ENCODE results near the gene EFEMP1. TPM values are rescaled to one million over a fixed set of nuclear protein-coding genes. Genes with fewer than 3 reads are reported as not detected.

Gene EFEMP1
- total RNA-seq, 1 experiment from 2014 or later = not detected

DNA sequence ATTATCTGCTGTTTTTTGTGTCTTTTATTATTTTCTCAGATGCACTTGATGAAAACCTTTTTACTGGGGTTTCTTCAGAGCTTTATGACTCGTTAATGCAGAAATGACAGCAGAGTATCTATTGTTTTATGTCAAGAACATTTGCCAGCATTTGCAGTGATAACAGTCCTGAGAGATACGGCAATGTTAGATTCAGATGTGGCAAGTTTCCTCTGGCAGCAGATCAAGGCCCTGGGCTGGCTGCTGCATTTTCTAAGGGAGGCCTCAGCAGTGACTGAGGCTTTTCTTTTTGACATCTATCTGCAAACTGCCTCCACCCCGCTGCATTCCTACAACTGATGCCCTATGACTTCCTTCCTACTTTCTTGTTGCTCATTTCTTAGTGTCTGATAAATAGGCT lies 40.2 kb downstream of the EFEMP1 start:
- no TSS peak for BruUV-seq (replicated peaks)
- Histone ChIP-seq H3K9me3 (no peaks in the 10 kb centered on the region), H3K27me3 (replicated peaks; ENCODE audit: control insufficient read depth, insufficient read depth, low read length) (no peaks in the 10 kb centered on the region), H3K36me3 (ENCODE audit: control insufficient read depth, insufficient read depth, low read length) (no peaks in the 10 kb centered on the region), H3K4me1 (no peaks in the 10 kb centered on the region), H3K4me3 (ENCODE audit: low read depth, low read length) (no peak overlapping the region)
- Mint-ChIP-seq H3K27me3 (ENCODE audit: insufficient read depth, unreplicated experiment) (no peaks in the 10 kb centered on the region), H3K4me3 (ENCODE audit: unreplicated experiment) (no peak overlapping the region), H3K4me1 (ENCODE audit: low read depth, unreplicated experiment) (peaks cover 28% of the 10 kb centered on the region), H3K36me3 (ENCODE audit: insufficient read depth, unreplicated experiment) (no peaks in the 10 kb centered on the region), H3K9me3 (ENCODE audit: unreplicated experiment) (no peaks in the 10 kb centered on the region), H3K27ac (ENCODE audit: unreplicated experiment) (no peak overlapping the region)
- DNase-seq = no peak
- TF ChIP-seq, protein P1, sequence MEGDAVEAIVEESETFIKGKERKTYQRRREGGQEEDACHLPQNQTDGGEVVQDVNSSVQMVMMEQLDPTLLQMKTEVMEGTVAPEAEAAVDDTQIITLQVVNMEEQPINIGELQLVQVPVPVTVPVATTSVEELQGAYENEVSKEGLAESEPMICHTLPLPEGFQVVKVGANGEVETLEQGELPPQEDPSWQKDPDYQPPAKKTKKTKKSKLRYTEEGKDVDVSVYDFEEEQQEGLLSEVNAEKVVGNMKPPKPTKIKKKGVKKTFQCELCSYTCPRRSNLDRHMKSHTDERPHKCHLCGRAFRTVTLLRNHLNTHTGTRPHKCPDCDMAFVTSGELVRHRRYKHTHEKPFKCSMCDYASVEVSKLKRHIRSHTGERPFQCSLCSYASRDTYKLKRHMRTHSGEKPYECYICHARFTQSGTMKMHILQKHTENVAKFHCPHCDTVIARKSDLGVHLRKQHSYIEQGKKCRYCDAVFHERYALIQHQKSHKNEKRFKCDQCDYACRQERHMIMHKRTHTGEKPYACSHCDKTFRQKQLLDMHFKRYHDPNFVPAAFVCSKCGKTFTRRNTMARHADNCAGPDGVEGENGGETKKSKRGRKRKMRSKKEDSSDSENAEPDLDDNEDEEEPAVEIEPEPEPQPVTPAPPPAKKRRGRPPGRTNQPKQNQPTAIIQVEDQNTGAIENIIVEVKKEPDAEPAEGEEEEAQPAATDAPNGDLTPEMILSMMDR (IDR thresholded peaks at IDR 0.05; ENCODE audit: insufficient read depth in 1 of 2, low read depth in 1 of 2, low read length in 1 of 2, severe bottlenecking in 1 of 2, unreplicated experiment in 1 of 2) = no peak
- POLR2A ChIA-PET = no interaction called here
- intact Hi-C loops (cut with micrococcal nuclease; ENCODE audit: unreplicated experiment) = no loop called here
- CTCF ChIA-PET = no interaction called here

GRCh38 chr2:55882954-55883353 lies 40.6 kb downstream of the EFEMP1 start:
- TF ChIP-seq, protein P1 (IDR thresholded peaks at IDR 0.05; ENCODE audit: insufficient read depth in 1 of 2, low read depth in 1 of 2, low read length in 1 of 2, severe bottlenecking in 1 of 2, unreplicated experiment in 1 of 2) = no peak
- Mint-ChIP-seq H3K27ac (ENCODE audit: unreplicated experiment) (no peak overlapping the region), H3K9me3 (ENCODE audit: unreplicated experiment) (no peaks in the 10 kb centered on the region), H3K27me3 (ENCODE audit: insufficient read depth, unreplicated experiment) (no peaks in the 10 kb centered on the region), H3K36me3 (ENCODE audit: insufficient read depth, unreplicated experiment) (no peaks in the 10 kb centered on the region), H3K4me1 (ENCODE audit: low read depth, unreplicated experiment) (peaks cover 28% of the 10 kb centered on the region), H3K4me3 (ENCODE audit: unreplicated experiment) (no peak overlapping the region)
- ChIA-PET POLR2A (no interaction called here), CTCF (no interaction called here)
- Histone ChIP-seq H3K4me1 (no peaks in the 10 kb centered on the region), H3K27me3 (replicated peaks; ENCODE audit: control insufficient read depth, insufficient read depth, low read length) (no peaks in the 10 kb centered on the region), H3K4me3 (ENCODE audit: low read depth, low read length) (no peak overlapping the region), H3K36me3 (ENCODE audit: control insufficient read depth, insufficient read depth, low read length) (no peaks in the 10 kb centered on the region), H3K9me3 (no peaks in the 10 kb centered on the region)
- intact Hi-C loops (cut with micrococcal nuclease; ENCODE audit: unreplicated experiment) = no loop called here
- DNase-seq = no peak
- no TSS peak for BruUV-seq (replicated peaks)

GRCh38 chr2:55880416-55881143 lies 43.0 kb downstream of the EFEMP1 start:
- Mint-ChIP-seq H3K27me3 (ENCODE audit: insufficient read depth, unreplicated experiment) (no peaks in the 10 kb centered on the region), H3K36me3 (ENCODE audit: insufficient read depth, unreplicated experiment) (no peaks in the 10 kb centered on the region), H3K4me1 (ENCODE audit: low read depth, unreplicated experiment) (peaks cover 24% of the 10 kb centered on the region), H3K27ac (ENCODE audit: unreplicated experiment) (no peak overlapping the region), H3K9me3 (ENCODE audit: unreplicated experiment) (no peaks in the 10 kb centered on the region), H3K4me3 (ENCODE audit: unreplicated experiment) (no peak overlapping the region)
- H3K4me1 ChIP-seq = no peaks in the 10 kb centered on the region
- ChIA-PET POLR2A (no interaction called here), CTCF (no interaction called here)
- TF ChIP-seq, protein P1 (IDR thresholded peaks at IDR 0.05; ENCODE audit: insufficient read depth in 1 of 2, low read depth in 1 of 2, low read length in 1 of 2, severe bottlenecking in 1 of 2, unreplicated experiment in 1 of 2) = no peak
- no peak overlapping the region for H3K4me3 ChIP-seq (ENCODE audit: low read depth, low read length)
- H3K27me3 ChIP-seq (replicated peaks; ENCODE audit: control insufficient read depth, insufficient read depth, low read length) = no peaks in the 10 kb centered on the region
- no peak for DNase-seq
- H3K9me3 ChIP-seq = no peaks in the 10 kb centered on the region
- H3K36me3 ChIP-seq (ENCODE audit: control insufficient read depth, insufficient read depth, low read length) = no peaks in the 10 kb centered on the region
- no TSS peak for BruUV-seq (replicated peaks)
- intact Hi-C loops (cut with micrococcal nuclease; ENCODE audit: unreplicated experiment) = no loop called here
